ENCODE results near the gene KCNH1.

Gene KCNH1

GRCh38 chr1:210917560-210918169 is 216.3 kb downstream of the KCNH1 start:
- no peak for TF ChIP-seq CTCF (IDR thresholded peaks at IDR 0.05; ENCODE audit: control insufficient read depth, extremely low read depth, insufficient read depth)
- no peak for DNase-seq (ENCODE audit: low read depth)
- H3K4me3 ChIP-seq (ENCODE audit: low read depth, low read length): no peak overlapping the region

GRCh38 chr1:210916548-210916947 is 217.4 kb downstream of the KCNH1 start:
- no peak for DNase-seq (ENCODE audit: low read depth)
- TF ChIP-seq CTCF (IDR thresholded peaks at IDR 0.05; ENCODE audit: control insufficient read depth, extremely low read depth, insufficient read depth): no peak
- no peak overlapping the region for H3K4me3 ChIP-seq (ENCODE audit: low read depth, low read length)

- no peak overlapping the region for H3K4me3 ChIP-seq (ENCODE audit: low read depth, low read length)
- peak; percentile 11 for DNase-seq (ENCODE audit: low read depth)
- TF ChIP-seq CTCF (IDR thresholded peaks at IDR 0.05; ENCODE audit: control insufficient read depth, extremely low read depth, insufficient read depth): no peak
These were observed 217.9 kb downstream of the KCNH1 start for GRCh38 chr1:210915890-210916507.

- no peak for TF ChIP-seq CTCF (IDR thresholded peaks at IDR 0.05; ENCODE audit: control insufficient read depth, extremely low read depth, insufficient read depth)
- H3K4me3 ChIP-seq (ENCODE audit: low read depth, low read length): no peak overlapping the region
- no peak for DNase-seq (ENCODE audit: low read depth)
These were observed 221.2 kb downstream of the KCNH1 start for GRCh38 chr1:210912752-210913151.

- TF ChIP-seq CTCF (IDR thresholded peaks at IDR 0.05; ENCODE audit: control insufficient read depth, extremely low read depth, insufficient read depth): no peak
- no peak for DNase-seq (ENCODE audit: low read depth)
- no peak overlapping the region for H3K4me3 ChIP-seq (ENCODE audit: low read depth, low read length)
These were observed 223.8 kb downstream of the KCNH1 start for GRCh38 chr1:210910020-210910575.

GRCh38 chr1:210908791-210909190 is 225.2 kb downstream of the KCNH1 start:
- no peak overlapping the region for H3K4me3 ChIP-seq (ENCODE audit: low read depth, low read length)
- no peak for DNase-seq (ENCODE audit: low read depth)
- no peak for TF ChIP-seq CTCF (IDR thresholded peaks at IDR 0.05; ENCODE audit: control insufficient read depth, extremely low read depth, insufficient read depth)

Measured in LNCaP clone FGC (cell line).